ENCODE measurements around the gene NXF3.

The NXF3 gene

GRCh38 chrX:103101299-103102042 lies 8.5 kb upstream of the NXF3 start:
- H3K27ac ChIP-seq (ENCODE audit: low read depth in 2 of 2, low read length in 2 of 2), result no peak overlapping the region
- H3K4me3 ChIP-seq (ENCODE audit: low read length in 2 of 2), result no peak overlapping the region
- no peaks in the 10 kb centered on the region for H3K9me3 ChIP-seq (ENCODE audit: control insufficient read depth in 2 of 2, low read length in 2 of 2)
- H3K36me3 ChIP-seq (ENCODE audit: control insufficient read depth in 2 of 2, insufficient read depth in 2 of 2, low read length in 2 of 2), result no peaks in the 10 kb centered on the region
- H3K27me3 ChIP-seq (ENCODE audit: control insufficient read depth in 2 of 2, insufficient read depth in 2 of 2, low read length in 2 of 2), result no peaks in the 10 kb centered on the region
- no peaks in the 10 kb centered on the region for H3K4me1 ChIP-seq (ENCODE audit: control insufficient read depth in 2 of 2, insufficient read depth in 2 of 2, low read length in 2 of 2)
- no peak overlapping the region for H3K9ac ChIP-seq (ENCODE audit: low read depth in 1 of 2, low read length in 2 of 2)

DNA sequence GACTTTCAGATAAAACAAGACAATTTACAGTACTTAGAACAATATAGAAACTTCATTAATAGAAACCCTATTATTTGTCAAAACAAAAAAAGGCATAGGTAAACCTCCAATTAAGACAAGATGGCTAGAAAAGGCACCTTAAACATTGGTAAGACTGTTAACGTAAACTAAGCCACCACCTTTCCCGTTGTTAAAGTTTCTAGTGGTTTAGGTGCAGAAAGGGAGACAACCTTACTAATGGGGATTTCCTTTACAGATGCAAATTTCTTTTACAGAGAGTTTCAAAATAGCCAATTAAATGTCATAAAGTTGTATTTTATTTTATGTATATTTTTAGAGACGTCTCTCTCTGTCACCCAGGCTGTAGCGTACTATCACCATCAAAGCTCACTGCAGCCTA lies 7.5 kb upstream of the NXF3 start:
- H3K27me3 ChIP-seq (ENCODE audit: control insufficient read depth in 2 of 2, insufficient read depth in 2 of 2, low read length in 2 of 2), result no peaks in the 10 kb centered on the region
- H3K9ac ChIP-seq (ENCODE audit: low read depth in 1 of 2, low read length in 2 of 2), result no peak overlapping the region
- H3K4me1 ChIP-seq (ENCODE audit: control insufficient read depth in 2 of 2, insufficient read depth in 2 of 2, low read length in 2 of 2), result no peaks in the 10 kb centered on the region
- H3K36me3 ChIP-seq (ENCODE audit: control insufficient read depth in 2 of 2, insufficient read depth in 2 of 2, low read length in 2 of 2), result no peaks in the 10 kb centered on the region
- no peak overlapping the region for H3K27ac ChIP-seq (ENCODE audit: low read depth in 2 of 2, low read length in 2 of 2)
- H3K4me3 ChIP-seq (ENCODE audit: low read length in 2 of 2), result no peak overlapping the region
- H3K9me3 ChIP-seq (ENCODE audit: control insufficient read depth in 2 of 2, low read length in 2 of 2), result no peaks in the 10 kb centered on the region

DNA sequence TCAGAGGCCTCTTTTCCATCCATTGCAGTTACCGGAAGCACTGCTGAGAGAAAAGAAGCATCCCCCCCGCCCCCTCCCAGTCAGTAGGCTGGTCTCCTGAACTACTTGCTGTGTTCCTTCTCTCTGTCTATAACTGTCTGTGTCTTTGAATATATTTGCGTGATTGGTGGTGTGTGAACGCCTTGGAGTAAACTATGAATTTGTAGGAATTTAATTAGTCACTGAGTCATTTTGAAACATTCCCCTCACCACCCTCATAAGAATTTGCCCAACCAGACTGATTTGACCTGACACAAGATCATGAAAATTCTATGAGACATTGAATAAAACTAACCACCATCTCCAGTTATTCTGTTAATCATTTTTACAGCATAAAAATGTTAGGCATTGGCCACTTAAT lies 6.7 kb upstream of the NXF3 start:
- Histone ChIP-seq H3K9me3 (ENCODE audit: control insufficient read depth in 2 of 2, low read length in 2 of 2) (no peaks in the 10 kb centered on the region), H3K36me3 (ENCODE audit: control insufficient read depth in 2 of 2, insufficient read depth in 2 of 2, low read length in 2 of 2) (no peaks in the 10 kb centered on the region), H3K27ac (ENCODE audit: low read depth in 2 of 2, low read length in 2 of 2) (no peak overlapping the region), H3K9ac (ENCODE audit: low read depth in 1 of 2, low read length in 2 of 2) (no peak overlapping the region), H3K4me3 (ENCODE audit: low read length in 2 of 2) (no peak overlapping the region), H3K27me3 (ENCODE audit: control insufficient read depth in 2 of 2, insufficient read depth in 2 of 2, low read length in 2 of 2) (no peaks in the 10 kb centered on the region), H3K4me1 (ENCODE audit: control insufficient read depth in 2 of 2, insufficient read depth in 2 of 2, low read length in 2 of 2) (no peaks in the 10 kb centered on the region)

GRCh38 chrX:103098488-103098887 lies 5.5 kb upstream of the NXF3 start:
- Histone ChIP-seq H3K4me3 (ENCODE audit: low read length in 2 of 2) (no peak overlapping the region), H3K36me3 (ENCODE audit: control insufficient read depth in 2 of 2, insufficient read depth in 2 of 2, low read length in 2 of 2) (no peaks in the 10 kb centered on the region), H3K9me3 (ENCODE audit: control insufficient read depth in 2 of 2, low read length in 2 of 2) (no peaks in the 10 kb centered on the region), H3K9ac (ENCODE audit: low read depth in 1 of 2, low read length in 2 of 2) (no peak overlapping the region), H3K4me1 (ENCODE audit: control insufficient read depth in 2 of 2, insufficient read depth in 2 of 2, low read length in 2 of 2) (no peaks in the 10 kb centered on the region), H3K27me3 (ENCODE audit: control insufficient read depth in 2 of 2, insufficient read depth in 2 of 2, low read length in 2 of 2) (no peaks in the 10 kb centered on the region), H3K27ac (ENCODE audit: low read depth in 2 of 2, low read length in 2 of 2) (no peak overlapping the region)

DNA sequence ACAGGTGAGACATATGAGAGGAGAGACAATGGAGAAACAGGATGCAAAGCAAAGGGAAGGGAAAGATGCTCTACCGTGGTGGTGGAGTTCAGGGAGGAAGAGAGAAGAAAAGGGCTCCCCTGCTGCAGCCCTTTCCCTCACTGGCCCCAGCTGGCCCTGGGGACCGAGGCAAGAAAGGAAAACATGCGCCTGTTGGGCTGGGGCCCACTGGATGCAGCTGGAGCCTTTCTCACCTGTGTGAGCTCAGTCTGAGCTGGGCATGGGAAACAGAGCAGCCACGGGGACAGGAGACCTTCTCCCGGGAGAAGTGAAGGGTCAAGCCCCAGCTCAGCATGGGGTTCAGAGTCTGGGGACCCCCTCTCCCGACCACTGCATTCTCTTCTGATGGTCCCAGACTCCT lies 11.9 kb downstream of the NXF3 start:
- Histone ChIP-seq H3K9me3 (ENCODE audit: control insufficient read depth in 2 of 2, low read length in 2 of 2) (no peaks in the 10 kb centered on the region), H3K36me3 (ENCODE audit: control insufficient read depth in 2 of 2, insufficient read depth in 2 of 2, low read length in 2 of 2) (no peaks in the 10 kb centered on the region), H3K4me1 (ENCODE audit: control insufficient read depth in 2 of 2, insufficient read depth in 2 of 2, low read length in 2 of 2) (no peaks in the 10 kb centered on the region), H3K4me3 (ENCODE audit: low read length in 2 of 2) (no peak overlapping the region), H3K27ac (ENCODE audit: low read depth in 2 of 2, low read length in 2 of 2) (no peak overlapping the region), H3K27me3 (ENCODE audit: control insufficient read depth in 2 of 2, insufficient read depth in 2 of 2, low read length in 2 of 2) (peaks cover 2% of the 10 kb centered on the region in 2 donors), H3K9ac (ENCODE audit: low read depth in 1 of 2, low read length in 2 of 2) (no peak overlapping the region)

DNA sequence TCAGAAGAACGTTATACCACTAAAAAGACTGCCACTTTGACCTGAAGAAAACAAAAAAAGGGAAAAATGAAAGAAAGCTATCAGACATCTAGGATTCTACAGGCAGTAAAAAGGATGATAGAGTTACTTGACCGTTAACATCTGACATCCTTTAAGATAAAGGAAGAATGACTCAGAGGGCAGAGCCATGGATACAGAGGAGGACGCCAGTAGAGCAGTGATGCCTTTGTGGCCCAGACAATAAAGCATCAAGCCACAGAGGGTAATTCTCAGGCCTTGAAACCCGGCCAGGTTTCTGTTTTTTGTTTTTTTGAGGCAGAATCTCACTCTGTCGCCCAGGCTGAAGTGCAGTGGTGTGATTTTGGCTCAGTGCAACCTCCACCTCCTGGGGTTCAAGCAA lies 19.5 kb downstream of the NXF3 start:
- Histone ChIP-seq H3K36me3 (ENCODE audit: control insufficient read depth in 2 of 2, insufficient read depth in 2 of 2, low read length in 2 of 2) (no peaks in the 10 kb centered on the region), H3K9ac (ENCODE audit: low read depth in 1 of 2, low read length in 2 of 2) (no peak overlapping the region), H3K4me3 (ENCODE audit: low read length in 2 of 2) (no peak overlapping the region), H3K9me3 (ENCODE audit: control insufficient read depth in 2 of 2, low read length in 2 of 2) (no peaks in the 10 kb centered on the region), H3K27me3 (ENCODE audit: control insufficient read depth in 2 of 2, insufficient read depth in 2 of 2, low read length in 2 of 2) (peaks cover 2 to 3% of the 10 kb centered on the region in 2 donors), H3K4me1 (ENCODE audit: control insufficient read depth in 2 of 2, insufficient read depth in 2 of 2, low read length in 2 of 2) (no peaks in the 10 kb centered on the region), H3K27ac (ENCODE audit: low read depth in 2 of 2, low read length in 2 of 2) (no peak overlapping the region)

DNA sequence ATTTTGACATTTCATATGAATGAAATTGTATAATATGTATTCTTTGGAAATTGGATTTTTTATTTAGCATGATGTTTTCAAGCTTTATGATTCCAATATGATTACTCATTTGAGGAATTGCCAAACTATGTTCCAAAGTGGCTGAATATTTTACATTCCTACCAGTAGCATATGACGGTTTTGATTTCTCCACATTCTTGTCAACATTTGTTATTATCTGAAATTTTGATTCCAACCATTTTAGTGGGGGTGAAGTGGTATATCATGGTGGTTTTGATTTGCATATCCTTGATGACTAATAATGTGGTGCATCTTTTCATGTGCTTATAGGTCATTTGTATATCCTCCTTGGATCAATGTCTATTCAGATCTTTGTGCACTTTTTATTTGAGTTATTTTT lies 26.3 kb downstream of the NXF3 start:
- Histone ChIP-seq H3K4me3 (ENCODE audit: low read length in 2 of 2) (no peak overlapping the region), H3K9ac (ENCODE audit: low read depth in 1 of 2, low read length in 2 of 2) (no peak overlapping the region), H3K4me1 (ENCODE audit: control insufficient read depth in 2 of 2, insufficient read depth in 2 of 2, low read length in 2 of 2) (no peaks in the 10 kb centered on the region), H3K9me3 (ENCODE audit: control insufficient read depth in 2 of 2, low read length in 2 of 2) (no peaks in the 10 kb centered on the region), H3K27me3 (ENCODE audit: control insufficient read depth in 2 of 2, insufficient read depth in 2 of 2, low read length in 2 of 2) (peaks cover 0 to 4% of the 10 kb centered on the region in 2 donors), H3K27ac (ENCODE audit: low read depth in 2 of 2, low read length in 2 of 2) (no peak overlapping the region), H3K36me3 (ENCODE audit: control insufficient read depth in 2 of 2, insufficient read depth in 2 of 2, low read length in 2 of 2) (no peaks in the 10 kb centered on the region)

GRCh38 chrX:103063918-103064434 lies 29.0 kb downstream of the NXF3 start, which contains the start of gene BEX1:
TSS of gene BEX1 (minus strand) at chrX:103064171. CDS start at chrX:103063274, 897 bp downstream.
- Histone ChIP-seq H3K4me3 (ENCODE audit: low read length in 2 of 2) (no peak within 1 kb of the TSS), H3K27me3 (ENCODE audit: control insufficient read depth in 2 of 2, insufficient read depth in 2 of 2, low read length in 2 of 2) (peaks cover 0 to 4% of the 10 kb centered on the region in 2 donors), H3K27ac (ENCODE audit: low read depth in 2 of 2, low read length in 2 of 2) (no peak within 1 kb of the TSS), H3K4me1 (ENCODE audit: control insufficient read depth in 2 of 2, insufficient read depth in 2 of 2, low read length in 2 of 2) (no peaks in the 10 kb centered on the region), H3K36me3 (ENCODE audit: control insufficient read depth in 2 of 2, insufficient read depth in 2 of 2, low read length in 2 of 2) (no peaks in the 10 kb centered on the region), H3K9ac (ENCODE audit: low read depth in 1 of 2, low read length in 2 of 2) (no peak within 1 kb of the TSS), H3K9me3 (ENCODE audit: control insufficient read depth in 2 of 2, low read length in 2 of 2) (no peaks in the 10 kb centered on the region)

GRCh38 chrX:103063191-103063845 lies 29.6 kb downstream of the NXF3 start:
- H3K9ac ChIP-seq (ENCODE audit: low read depth in 1 of 2, low read length in 2 of 2), result no peak overlapping the region
- H3K27ac ChIP-seq (ENCODE audit: low read depth in 2 of 2, low read length in 2 of 2), result no peak overlapping the region
- H3K36me3 ChIP-seq (ENCODE audit: control insufficient read depth in 2 of 2, insufficient read depth in 2 of 2, low read length in 2 of 2), result no peaks in the 10 kb centered on the region
- H3K4me3 ChIP-seq (ENCODE audit: low read length in 2 of 2), result no peak overlapping the region
- H3K27me3 ChIP-seq (ENCODE audit: control insufficient read depth in 2 of 2, insufficient read depth in 2 of 2, low read length in 2 of 2), result peaks cover 0 to under 1% of the 10 kb centered on the region in 2 donors
- no peaks in the 10 kb centered on the region for H3K4me1 ChIP-seq (ENCODE audit: control insufficient read depth in 2 of 2, insufficient read depth in 2 of 2, low read length in 2 of 2)
- H3K9me3 ChIP-seq (ENCODE audit: control insufficient read depth in 2 of 2, low read length in 2 of 2), result no peaks in the 10 kb centered on the region

GRCh38 chrX:103061486-103061885 lies 31.5 kb downstream of the NXF3 start:
- H3K9ac ChIP-seq (ENCODE audit: low read depth in 1 of 2, low read length in 2 of 2), result no peak overlapping the region
- H3K27me3 ChIP-seq (ENCODE audit: control insufficient read depth in 2 of 2, insufficient read depth in 2 of 2, low read length in 2 of 2), result no peaks in the 10 kb centered on the region
- no peaks in the 10 kb centered on the region for H3K36me3 ChIP-seq (ENCODE audit: control insufficient read depth in 2 of 2, insufficient read depth in 2 of 2, low read length in 2 of 2)
- no peaks in the 10 kb centered on the region for H3K4me1 ChIP-seq (ENCODE audit: control insufficient read depth in 2 of 2, insufficient read depth in 2 of 2, low read length in 2 of 2)
- no peak overlapping the region for H3K4me3 ChIP-seq (ENCODE audit: low read length in 2 of 2)
- no peaks in the 10 kb centered on the region for H3K9me3 ChIP-seq (ENCODE audit: control insufficient read depth in 2 of 2, low read length in 2 of 2)
- H3K27ac ChIP-seq (ENCODE audit: low read depth in 2 of 2, low read length in 2 of 2), result no peak overlapping the region
